Right lobe of liver (tissue), 4 donors: ENCODE measurements around the gene DHRS1.

Experiments
- POLR2A ChIP-seq: fragments of 450-650 bp; IDR thresholded peaks from one replicate; pipeline ENCODE4 v1.6.1; 2017; ENCODE audit warnings: antibody characterized with exemption, mild to moderate bottlenecking
- TF ChIP-seq, protein P1 (sequence below), 4 donors: fragments of 200-600 bp in 3 of 4; fragments of 450-650 bp in 1 of 4; IDR thresholded peaks; one replicate each; pipeline versions ENCODE4 v1.5.1 to v1.8.0; 2016 to 2022; ENCODE audit warnings: antibody characterized with exemption in 4 of 4, mild to moderate bottlenecking in 2 of 4
- donor health status: DM: no; HTN: no; CAD: no.
- donor health status: DM: no; HTN: no; CAD: no.
- donor health status: DM: no; HTN: yes; CAD: no.

DNA sequence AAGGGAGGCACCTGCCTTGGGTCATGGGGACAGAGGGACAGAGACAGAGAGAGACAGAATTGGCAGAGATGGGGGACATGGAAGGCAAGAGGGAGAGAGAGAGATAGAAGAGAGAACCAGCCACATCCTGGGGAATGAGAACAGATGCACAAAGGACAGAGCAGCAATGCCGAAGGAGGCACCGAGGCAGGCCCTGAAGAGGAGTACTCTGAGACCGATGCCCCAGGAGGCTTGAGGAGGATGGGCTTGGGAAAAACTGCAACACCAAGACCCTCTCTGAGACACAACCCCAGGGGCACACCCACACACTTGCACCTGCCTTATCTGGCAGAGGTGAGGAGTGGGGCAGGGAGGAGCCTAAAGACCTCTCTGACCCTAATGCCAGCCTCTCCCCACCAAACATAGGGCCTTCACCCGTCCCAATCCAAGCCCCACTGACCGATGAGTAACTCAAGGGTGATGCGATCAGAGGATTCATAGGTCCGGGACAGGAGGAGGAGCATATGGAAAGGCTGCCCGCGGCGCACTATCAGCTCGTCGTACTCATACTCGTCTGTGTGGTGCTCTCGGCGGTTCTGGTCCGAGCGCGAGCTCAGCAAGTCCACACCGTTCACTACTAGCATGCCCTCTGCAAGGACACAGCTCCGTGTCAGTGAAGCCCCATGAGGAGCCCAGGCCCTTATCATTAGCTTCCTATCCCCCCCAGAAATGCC lies 38.2 kb downstream of the DHRS1 start:
- no peak for TF ChIP-seq POLR2A
- TF ChIP-seq, protein P1, sequence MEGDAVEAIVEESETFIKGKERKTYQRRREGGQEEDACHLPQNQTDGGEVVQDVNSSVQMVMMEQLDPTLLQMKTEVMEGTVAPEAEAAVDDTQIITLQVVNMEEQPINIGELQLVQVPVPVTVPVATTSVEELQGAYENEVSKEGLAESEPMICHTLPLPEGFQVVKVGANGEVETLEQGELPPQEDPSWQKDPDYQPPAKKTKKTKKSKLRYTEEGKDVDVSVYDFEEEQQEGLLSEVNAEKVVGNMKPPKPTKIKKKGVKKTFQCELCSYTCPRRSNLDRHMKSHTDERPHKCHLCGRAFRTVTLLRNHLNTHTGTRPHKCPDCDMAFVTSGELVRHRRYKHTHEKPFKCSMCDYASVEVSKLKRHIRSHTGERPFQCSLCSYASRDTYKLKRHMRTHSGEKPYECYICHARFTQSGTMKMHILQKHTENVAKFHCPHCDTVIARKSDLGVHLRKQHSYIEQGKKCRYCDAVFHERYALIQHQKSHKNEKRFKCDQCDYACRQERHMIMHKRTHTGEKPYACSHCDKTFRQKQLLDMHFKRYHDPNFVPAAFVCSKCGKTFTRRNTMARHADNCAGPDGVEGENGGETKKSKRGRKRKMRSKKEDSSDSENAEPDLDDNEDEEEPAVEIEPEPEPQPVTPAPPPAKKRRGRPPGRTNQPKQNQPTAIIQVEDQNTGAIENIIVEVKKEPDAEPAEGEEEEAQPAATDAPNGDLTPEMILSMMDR (IDR thresholded peaks at IDR 0.05): no peak
